HG03378 (cell line): Measurements from ENCODE around the gene VANGL1.

ENCODE experiments used
- ATAC-seq: cut with Tn5 transposase; IDR thresholded peaks from one replicate; pipeline ENCODE4 v1.9.1; 2021; ENCODE audit warnings: mild to moderate bottlenecking, moderate library complexity; ENCODE audit not compliant: unreplicated experiment

The VANGL1 gene

DNA sequence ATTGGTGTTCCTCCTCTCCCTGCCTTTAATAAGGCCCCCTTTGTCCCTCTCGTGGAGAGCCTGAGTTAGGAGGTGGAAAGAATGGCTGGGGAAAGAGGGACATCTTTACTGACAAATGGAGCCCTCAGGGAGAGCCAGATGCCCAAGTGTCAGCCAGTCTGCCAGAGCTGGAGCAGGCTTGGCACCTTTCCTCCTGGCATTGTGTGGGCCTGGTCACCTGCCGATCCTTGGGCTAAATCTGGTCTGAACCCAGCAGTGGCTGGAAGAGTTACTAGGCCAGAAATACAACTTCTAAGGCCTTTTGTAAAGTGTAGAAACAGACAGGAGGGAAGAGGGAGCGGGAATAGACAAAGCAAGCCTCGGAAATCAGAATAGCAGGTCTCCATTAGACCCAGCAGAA, 24.9 kb downstream of the VANGL1 start:
- no peak for ATAC-seq

DNA sequence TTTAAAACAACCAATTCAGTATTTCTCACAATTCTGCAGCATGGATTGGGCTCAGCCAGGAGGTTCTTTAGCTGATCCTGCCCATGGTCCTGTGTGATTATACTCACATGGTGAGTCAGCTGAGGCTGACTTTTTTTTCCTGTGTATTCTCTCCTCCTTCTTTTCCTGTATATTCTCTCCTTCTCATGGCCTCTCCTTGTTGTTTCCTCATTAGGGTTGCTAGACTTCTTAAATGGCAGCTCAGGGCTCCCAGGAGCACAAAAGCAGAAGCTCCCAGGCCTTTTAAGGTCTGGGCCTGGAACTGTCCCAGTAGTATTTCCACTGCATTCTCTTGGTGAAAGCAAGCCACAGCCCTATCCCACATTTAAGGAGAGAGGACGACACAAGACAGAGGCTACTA, 26.8 kb downstream of the VANGL1 start:
- ATAC-seq = no peak

DNA sequence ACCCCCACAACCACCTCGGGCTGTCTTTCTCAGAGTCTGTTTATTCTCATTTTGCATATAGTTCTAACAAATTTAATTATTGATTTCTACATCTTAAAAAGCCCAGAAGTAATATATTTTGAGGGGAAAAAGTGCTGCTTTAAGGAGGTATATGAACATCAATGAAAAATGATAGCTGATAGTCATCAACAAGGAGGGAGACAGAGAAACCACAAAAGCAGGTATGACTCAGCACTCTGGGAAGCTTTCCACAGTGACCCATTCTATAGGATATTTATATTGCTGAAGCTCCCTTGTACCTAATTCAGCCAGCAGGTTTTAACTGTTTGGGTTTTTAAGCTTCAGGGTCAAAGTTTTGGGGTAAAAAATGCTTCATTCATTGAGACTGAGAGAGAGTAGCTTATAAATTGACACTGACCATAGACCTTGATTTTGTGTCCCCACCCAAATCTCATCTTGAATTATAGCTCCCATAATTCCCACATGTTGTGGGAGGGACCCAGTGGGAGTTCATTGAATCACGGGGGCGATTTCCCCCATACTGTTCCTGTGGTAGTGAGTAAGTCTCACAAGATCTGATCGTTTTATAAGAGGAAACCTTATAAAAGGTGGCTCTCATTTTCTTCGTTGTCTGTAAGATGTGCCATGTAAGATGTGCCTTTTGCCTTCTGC, 27.4 kb downstream of the VANGL1 start:
- ATAC-seq = no peak

DNA sequence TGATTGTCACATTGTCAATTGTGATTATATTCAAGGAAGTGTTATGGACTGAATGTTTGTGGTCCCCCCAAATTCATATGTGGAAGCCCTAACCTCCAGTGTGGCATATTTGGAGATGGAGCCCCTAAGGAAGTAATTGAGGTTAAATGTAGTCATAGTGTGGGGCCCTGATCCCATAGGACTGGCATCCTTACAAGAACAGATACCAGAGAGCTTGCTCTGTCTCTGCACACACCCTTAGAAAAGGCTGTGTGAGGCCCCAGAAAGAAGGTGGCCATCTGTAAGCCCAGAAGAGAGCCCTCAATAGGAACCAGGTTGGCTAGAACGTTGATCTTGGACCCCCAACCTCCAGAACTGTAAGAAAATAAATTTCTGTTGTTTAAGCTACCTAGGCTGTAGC, 28.1 kb downstream of the VANGL1 start:
- ATAC-seq = no peak

DNA sequence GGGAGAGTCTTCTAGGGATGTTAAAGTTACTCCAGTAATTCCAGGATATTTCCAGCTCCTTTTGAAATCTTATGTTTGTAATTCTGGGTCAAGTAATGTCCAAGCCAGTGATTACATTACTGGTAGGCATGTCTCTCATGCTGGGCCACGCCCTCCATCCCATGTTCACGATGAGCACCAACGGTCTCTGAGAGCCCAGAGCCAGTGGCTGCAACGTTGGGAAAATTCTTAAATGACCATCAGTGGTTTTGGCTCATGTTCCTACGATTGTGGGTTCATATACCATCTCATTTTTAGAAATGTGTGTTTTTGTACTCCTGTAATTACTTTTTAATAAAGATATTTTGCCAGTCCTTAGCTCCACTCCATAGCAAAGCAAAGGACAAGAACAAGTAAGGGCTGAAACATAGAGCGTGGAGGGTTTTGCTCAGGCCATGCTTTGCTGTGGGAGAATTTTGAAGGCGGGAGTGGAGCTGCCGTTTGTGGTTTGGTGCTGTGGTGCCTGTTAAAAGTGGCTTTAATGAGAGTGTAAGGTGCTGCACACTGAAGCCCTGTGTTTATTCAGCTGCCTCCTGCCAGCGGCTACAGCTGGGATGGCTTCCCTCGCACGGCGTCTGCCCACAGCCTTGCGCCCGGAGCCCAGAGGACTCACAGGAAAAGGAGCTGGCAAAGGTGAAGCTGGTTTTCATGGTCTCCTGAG, 28.9 kb downstream of the VANGL1 start:
- ATAC-seq = no peak

DNA sequence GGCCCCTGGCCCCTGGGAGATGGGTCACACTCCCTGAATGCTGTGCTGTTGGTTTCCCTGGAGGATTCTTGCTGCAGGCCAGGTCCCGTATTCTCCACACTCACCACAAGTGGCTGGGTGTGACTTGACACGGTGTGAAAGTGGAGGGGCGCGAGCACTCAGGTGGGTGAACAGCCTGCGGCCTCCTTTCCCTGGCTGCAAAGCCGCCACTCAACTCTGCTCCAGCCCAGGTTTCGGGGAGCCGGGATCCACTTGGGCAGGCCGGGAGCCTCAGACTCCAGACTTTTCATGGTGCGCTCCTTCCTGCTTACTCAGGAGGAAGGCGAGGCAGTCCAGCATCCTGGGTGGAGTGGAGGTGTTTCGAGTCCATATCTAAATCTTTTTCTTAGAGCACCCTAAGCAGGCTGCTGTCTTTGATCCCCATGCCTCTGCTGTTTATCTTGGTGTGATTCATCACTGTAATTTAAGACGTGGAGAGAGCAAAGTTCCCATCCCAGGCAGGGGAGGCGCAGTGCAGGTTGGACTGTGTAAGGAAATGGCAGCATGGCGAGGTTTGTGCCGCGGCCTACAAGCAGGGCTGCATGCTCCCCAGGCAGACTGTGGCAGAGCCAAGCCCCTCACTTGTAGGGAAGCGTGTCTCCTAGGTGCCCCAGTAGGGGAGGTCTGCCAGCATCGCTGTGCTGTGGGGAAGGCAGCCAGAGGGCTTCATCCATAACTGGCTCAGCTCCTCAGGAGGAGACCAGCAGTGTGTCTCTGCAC, 29.6 kb downstream of the VANGL1 start:
- no peak for ATAC-seq

DNA sequence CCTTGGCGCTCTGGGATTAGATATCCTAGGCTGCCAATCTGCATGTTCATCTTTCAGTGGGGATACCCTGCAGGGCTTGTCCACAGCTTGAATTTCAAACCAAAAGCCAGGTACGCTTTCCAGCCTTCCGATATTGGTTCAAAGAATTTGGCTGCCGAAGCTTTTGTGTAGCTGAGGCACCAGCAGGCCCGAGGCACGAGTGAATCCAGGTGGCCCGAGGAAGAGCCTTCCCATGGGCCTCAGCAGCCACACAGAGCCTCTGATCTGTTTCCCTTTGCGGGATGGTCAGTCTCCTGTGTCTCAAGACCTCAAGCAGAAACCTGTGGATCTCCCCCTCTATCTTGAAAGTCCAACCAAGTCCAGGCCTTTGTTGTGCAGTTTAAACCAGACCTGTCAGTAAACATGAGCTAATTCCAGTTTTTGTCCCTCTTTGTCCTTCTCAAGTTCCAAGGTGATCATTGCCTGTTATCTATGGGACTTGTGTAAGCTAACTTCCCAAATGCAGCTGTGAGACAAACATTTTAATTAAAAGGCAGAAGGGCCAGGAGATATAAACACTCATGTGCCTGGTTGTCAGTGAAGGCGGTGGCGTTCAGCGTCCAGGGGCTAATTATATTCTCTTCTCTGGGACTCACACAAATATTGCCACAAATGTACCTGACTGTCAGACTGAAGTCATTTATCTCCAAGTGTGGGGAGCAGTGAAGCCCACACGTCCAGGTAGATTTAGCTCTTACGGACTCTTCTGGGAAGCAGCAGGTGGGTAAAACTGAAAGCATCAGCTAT, 30.6 kb downstream of the VANGL1 start:
- ATAC-seq = no peak

DNA sequence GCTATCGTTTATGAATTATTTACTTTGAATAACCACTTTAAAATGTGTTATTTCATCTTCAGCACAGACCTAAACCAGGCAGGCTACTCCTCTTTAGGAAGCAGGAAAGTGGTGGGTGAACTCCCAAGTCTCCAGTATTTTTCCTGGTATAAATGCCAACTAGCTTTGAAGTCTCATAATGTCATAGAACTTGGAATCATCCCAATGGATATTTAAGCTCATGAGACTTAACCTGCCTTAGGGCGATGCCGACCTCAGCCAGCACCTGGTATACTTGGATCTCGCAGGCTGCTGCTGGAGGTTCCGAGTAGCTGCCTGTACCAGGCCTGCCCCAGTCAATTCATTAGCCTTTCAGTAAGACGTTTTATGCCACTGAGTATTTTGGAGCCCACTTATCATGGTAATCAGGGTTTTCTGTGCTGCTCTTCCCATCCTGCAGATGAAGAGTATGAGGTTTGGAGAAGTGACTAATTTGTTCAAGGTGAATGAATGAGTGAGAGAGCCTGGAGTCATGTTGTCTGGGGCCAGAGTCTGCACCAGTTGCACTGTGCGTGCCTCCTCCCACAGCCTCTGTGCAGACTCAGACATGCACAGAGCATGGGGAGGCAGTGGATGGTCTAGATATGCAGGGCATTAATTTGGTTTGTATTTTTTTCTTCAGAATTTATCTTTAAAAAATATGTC, 34.9 kb downstream of the VANGL1 start:
- ATAC-seq = no peak

DNA sequence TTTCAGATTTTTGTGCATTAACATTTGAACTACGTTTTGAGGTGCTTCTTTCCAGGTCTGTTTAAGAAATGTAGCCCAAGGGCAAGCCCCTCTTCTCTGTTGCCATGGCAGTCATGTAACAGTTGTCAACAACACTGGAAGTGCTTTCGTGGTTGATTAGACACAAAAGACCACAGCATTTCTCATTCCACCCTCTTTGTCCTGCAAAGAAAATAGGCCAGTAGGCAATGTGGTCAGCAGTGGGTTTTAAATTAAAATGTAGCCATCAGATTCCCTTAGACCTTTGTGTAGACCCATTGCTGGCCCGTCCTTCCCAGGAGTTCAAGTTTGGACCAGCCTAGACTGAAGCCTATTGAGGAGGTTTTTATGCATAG, 35.4 kb downstream of the VANGL1 start:
- no peak for ATAC-seq

DNA sequence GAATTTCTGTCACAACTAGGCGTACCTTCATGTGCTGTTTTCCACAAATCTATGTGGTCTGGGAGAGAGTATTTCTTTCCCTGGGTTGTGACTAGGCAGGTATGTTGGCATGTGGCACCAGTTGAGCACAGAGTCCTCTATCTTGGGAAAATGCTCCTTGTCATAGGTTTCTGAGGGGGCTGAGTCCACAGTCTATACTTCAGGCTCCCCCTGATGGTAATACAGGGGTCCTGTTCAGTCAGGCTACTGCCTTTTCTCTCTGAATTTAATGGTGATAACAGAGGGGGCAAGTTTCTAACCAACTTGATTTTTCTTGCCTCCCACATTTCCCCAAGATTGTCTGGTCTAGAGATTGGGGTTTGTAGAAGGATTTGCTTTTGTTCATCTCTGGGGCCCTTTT, 35.8 kb downstream of the VANGL1 start:
- ATAC-seq = no peak

DNA sequence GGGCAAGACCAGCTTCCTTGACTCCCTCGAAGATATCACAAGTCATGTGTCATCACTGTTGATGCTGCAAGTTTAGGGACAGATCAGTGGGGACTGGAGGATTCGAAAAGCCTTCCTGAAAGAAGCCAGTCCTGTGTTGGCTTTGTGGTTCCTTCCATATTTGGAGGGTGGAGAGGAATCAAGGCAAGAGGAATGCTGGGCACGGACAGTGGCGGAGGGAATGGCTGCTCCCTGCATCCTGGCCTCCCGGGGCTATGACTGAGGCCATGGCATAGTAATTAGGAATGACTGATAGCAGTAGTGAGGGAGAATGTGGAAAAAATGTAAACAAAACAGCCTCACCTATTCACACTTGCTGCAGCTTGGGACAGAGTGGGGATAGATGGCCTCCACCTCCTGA, 36.4 kb downstream of the VANGL1 start:
- ATAC-seq = no peak

DNA sequence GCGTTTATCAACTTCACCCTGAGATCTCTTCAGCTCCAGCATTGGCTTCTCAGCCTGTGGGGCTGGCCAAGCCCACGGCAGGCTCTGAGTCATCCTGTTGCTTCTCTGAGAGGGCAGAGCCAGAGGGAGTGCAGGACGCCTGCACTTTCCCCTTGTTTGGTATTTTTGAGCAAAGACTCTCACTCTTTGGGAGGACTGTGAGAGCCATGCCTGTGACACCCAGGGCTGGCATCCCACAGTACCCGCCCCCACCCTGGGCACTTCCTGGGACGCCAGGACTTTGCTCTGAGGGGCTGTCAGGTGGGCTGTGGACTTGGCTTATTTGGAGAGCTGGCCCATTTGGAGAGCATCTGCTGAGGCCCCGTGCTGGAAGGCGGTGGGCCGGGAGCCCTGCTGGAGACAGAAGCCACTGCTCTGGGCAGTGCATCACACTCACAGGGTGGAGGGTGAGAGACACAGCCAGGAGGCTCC, 37.4 kb downstream of the VANGL1 start:
- ATAC-seq = no peak

DNA sequence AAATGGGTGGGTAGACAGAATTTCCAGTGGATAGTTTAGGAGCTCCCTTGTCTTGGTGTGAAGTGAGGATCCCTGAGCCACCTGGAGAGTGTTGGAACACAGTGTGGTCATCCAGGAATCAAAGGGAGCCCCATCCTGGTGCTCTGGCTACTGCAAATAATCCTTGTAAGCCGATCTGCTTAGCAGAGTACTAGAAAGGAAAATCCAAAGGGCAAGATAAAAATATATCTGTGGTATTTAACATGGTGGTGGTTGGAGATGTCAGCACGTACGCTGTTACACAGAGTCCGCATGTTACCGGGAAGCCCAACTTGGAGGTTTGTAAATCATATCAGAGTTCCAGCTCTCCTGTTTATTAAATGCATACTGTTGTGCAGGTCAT, 39.0 kb downstream of the VANGL1 start:
- no peak for ATAC-seq

DNA sequence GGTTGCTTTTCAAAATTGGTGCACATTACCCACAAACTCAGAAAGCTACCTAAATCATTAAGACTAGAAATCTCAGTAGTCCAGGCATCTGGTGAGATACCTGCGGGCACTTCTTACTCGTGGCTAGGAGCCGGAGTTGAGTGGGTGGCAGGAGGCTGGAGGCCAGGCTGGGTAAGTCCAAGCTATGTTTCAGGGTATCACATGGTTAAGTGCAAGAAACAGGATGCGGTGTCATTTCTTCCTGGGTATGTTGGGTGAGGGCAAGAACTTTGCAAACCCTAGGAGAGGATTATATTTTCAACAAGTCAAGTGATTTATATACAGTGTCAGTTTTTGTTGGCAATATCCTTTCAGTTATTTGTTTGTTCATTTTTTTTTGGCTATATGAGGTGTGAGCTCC, 41.0 kb downstream of the VANGL1 start:
- ATAC-seq = no peak

DNA sequence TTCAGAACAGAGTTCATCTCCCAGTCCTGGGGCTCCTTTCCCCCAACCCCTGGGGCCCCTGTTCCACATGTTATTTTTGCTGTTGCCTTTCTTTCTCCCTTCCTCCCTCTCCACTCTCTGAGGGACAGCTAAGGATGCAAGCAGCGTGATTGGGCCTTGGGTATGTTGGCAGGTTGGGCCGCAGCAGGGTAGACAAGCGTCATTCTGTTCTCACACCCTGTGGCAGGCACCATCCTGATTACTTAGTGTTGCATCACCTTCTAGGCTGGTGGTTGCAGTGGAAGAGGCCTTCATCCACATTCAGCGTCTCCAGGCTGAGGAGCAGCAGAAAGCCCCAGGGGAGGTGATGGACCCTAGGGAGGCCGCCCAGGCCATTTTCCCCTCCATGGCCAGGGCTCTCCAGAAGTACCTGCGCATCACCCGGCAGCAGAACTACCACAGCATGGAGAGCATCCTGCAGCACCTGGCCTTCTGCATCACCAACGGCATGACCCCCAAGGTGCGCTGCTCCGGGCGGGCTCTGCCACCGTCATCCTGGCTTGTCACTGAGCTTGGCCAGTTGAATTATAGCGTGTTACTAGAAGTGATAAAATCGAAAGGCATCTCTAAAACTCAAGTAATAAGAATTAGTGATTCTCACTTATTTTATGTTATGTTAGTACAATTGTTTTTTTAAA, 43.4 kb downstream of the VANGL1 start:
- ATAC-seq = no peak

DNA sequence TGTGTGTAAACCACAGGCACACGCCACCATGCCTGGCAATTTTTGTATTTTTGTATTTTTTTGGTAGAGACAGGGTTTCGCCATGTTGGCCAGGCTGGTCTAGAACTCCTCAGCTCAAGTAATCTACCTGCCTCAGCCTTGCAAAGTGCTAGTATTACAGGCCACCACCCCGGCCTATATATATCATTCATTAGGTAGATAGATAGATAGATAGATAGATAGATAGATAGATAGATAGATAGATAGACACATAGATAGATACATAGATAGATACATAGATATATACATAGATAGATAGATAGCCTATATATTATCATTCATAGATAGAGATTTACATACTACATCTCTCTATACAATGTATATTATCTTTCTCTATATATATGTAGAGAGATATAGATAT, 46.0 kb downstream of the VANGL1 start:
- ATAC-seq = no peak

DNA sequence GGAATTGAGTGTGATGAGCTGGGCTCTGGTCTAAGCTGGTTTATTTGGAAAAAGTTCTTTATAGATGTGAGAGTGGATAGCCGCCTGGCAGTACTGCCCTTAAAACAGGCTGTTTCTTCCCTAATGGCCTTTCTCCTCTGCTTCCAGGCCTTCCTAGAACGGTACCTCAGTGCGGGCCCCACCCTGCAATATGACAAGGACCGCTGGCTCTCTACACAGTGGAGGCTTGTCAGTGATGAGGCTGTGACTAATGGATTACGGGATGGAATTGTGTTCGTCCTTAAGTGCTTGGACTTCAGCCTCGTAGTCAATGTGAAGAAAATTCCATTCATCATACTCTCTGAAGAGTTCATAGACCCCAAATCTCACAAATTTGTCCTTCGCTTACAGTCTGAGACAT, 49.2 kb downstream of the VANGL1 start:
- no peak for ATAC-seq

DNA sequence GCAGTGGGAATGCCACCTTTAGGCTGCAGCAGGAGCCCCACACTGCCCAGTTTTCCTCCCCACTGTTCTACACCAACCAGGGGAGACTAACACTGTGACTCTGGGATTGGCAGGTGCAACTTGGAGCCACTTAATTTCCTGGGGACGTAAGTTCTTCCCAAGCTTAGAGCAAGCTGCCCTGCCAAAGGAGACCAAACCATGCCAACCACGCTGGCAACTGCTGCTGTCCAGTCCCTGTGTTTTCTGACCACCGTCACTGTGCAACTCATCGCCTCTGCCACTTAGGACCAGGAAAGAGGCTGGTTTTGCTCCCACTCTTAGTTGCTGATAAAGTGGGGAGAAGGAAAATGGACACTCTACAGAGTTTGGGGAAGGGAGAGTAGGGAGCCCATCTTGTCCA, 50.5 kb downstream of the VANGL1 start:
- ATAC-seq = no peak

DNA sequence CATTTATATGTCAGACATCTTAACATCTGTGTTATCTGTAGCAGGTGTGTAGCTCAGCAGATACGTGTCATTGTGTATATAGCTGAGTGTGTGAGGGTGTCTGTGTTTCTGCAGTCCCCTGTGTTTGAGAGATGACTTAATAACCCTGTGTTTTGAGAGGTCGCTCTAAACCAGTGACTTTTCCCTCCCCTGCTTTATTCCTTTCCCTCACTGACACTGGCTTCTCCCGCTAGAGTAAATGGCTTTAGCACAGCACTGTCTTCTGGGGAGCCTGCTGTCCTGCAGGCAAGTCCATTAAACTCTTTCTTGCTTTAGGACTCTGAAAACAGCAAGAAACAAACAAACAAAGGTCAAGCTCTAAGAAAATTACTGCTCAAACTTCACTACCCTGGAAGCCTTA, 53.0 kb downstream of the VANGL1 start:
- ATAC-seq = no peak

DNA sequence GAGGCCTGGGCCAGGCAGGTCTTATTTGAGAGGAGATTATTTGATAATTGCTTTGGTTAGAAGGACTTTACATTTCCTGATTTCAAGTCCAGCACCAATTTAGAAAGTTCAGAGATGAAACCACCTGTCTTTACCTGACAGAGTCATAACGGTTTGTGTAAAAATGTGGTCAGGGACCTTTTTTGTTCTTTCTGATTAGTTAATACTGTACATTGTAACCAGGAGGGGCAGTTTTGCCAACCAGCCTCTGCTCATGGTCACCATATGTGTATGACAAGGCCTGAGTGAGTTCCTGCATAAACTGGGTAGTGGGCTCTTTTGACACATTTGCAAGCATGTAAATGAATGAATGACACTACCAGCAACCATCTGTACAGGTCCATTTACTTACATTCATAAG, 55.8 kb downstream of the VANGL1 start:
- ATAC-seq = no peak
